Cortex of kidney (tissue), 1 donor: ENCODE measurements around the gene PALLD.

Source experiments
- DNase-seq: peaks from one replicate; lab custom pipeline; 2025; lab: John Stamatoyannopoulos, UW

The PALLD gene

DNA sequence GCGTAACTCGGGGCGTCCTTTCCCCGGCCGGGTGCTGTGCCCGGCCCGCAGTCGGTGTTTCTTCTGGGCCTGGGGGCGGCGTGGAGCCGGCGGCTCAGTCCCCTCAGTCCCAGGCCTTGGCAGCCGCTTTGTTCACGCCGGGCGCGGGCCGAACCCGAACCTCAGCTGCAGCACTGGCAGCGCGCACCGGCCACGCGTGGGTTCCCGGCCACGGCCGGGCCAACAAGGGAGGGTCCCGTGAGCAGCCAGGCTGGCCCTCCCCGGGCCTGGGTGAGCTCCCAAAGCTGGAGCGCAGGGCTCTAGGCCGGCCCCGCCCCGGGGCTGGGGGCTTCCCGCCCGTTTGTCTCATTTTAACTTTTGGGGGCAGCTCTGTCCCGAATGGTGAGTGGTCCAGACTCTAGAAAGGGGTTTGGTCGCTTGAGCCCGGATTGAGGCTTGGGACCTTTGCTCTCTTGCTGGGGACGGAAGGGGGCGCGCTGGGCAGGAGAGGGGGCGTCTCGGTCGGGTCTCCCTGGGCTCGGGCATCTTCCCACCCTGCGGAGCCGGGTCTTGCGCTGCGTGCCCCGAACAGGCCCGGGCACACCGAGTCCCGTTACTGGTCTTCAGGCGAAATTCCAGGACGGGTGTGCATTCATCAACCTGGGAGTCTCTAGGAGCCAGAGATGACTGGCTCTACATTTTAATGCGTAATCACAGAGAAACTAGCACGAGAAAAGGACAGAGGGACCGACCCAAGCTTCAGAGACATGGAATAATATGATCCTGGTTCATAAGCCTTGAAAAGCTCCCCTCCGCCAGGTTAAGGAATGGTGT, 336.1 kb downstream of the PALLD start:
- DNase-seq = no peak

DNA sequence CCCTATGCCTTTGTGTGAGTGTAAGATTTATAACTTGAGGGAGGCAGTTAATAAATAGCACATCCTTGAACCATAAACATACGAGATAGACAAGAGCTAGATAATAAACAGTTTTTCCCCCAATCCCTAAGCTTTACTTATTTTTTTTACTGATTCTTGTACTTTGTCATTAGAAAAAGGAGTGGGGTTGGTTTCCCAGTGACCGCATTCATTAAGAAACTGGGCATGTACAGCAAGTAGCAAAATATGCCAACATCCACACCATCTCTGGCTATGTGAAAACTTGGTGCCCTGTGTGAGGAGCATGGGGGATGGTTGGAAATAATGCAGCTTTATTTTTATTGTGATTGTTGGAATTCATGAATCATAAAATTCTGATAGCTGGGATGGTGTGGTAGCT, 337.0 kb downstream of the PALLD start:
- no peak for DNase-seq

DNA sequence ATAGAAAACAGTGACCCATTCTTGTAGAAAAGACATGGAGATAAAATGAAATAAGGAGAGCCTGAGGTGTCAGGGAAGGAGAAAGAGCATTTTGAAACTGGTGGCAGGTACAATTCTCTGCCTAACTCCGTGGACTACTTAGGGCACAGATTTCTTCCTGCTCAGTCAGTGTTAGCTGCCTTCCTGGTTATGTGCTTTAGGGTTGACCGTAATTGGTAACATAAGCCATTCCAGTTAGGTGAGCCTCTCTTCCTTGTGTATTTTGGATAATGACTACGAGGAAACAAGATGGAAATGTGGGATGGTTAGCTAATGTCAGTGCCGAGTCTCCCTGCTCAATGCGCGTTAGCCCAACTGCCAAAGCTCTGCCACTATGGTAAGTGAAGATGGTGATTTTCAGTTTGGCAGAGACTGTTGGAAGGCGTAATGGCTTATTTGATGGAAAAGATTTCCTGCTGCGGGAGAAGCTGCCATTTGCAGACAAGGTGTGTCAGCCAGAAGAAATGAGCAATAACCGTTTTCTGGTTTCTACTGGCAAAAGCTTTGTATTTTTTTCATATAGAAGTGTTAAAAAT, 339.1 kb downstream of the PALLD start:
- DNase-seq = no peak

DNA sequence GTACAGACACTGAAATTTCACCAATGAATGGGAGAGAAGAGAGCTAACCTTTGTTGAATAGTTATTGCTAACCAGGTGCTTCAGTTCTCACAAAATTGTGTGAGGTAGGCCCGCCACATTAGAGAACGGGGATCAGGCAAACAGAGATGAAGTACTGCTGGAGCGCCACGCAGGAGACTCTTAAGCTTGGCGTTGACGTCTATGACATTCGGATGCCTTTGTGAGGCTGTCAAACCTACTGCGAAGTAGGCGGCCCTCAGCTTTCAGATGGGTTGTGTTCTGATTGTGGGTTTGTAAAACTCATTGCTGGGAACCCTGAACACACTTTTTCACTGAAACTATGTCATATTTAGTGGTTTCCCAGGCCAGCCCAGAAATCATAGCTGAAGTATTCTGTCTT, 339.6 kb downstream of the PALLD start:
- DNase-seq = no peak

DNA sequence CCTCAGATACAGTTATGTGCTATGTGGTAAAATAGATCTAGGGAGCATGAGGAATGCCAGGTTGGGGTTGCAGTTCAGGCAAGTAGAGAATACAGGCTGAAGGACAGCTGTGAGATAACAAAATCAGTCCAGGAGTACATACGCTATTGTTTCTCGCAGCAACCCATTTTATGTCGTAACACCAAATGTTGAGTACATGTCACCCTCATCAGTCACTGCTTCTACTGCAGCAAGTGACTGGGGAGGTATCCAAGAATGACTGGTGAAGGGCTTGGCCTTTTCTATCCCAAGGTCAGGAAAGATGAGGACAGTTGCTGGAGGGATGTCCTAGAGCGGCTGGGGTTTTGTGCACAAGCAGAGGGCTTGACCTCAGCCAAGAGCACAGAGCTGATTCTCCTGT, 341.1 kb downstream of the PALLD start:
- DNase-seq = no peak

DNA sequence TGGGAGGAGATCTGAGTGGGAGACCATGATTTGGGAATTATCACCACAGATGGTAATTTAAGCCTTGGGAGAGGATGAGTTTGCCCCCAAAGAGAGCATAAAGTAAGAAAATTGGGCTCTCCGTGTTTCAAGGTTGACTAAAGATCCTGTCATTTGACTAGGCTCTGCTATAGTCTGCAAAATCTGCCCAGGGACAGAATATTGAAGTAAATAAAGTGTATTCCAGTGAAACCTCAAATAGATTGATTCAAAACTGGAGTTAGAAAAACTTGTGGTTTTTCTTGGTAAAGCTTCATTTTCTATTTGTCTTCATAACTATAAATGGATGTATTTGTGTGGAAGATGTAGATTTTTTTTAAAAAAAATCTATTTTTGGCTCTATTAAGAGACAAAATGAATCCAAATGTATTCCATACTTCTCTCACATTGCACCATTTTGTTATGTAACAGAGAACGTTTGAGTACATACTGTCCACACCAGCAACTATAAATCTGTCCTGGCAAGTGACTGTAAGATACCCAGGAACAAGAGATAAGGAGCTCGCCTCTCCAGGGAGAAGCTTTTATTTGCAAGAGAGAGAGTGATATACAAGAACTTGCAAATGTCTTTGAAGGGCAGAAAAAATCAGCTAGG, 343.0 kb downstream of the PALLD start:
- no peak for DNase-seq

DNA sequence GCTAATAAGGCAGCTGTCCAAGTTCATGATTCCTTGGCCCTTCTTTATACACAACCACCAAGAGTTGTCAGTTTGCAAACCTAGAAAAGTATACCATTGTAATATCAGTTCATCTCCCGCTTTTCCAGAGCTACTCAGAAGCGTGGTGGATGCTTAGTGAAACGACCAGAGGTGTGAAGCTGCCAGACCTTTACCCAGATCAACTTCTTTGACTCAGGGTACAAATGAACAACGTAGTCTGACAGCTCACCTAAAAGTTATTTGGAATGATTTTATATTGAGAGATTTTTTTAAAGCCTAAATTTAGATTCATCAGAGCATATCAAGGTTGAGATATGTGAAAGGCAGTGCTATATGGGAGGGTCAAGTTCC, 343.5 kb downstream of the PALLD start:
- no peak for DNase-seq

DNA sequence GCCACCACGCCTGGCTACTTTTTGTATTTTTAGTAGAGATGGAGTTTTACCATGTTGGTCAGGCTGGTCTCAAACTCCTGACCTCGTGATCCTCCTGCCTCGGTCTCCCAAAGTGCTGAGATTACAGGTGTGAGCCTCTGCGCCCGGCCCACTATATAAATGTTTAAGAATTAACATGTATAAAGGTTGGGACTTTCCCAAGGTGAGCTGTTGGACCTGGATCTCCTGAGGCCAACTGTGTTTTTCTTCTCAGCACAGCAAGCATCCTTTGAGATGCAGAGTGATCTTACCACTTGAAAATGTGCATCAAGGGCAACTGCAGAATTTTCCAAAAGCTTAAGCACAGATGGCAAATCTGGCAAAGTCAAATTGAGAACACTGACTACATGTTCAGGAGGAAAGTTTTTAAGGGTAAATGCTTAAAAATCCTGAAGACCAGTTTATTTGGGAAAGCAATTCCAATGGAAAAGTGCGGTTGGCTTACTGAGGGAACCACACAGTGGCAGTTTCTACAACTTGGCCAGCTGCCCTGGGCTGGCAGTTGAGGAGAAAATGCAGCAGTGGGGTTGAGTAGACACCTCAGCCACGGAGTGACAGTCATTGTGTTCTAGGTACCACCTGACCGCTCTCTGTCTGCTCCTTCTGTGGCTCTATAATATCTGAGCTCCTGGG, 344.3 kb downstream of the PALLD start:
- no peak for DNase-seq

DNA sequence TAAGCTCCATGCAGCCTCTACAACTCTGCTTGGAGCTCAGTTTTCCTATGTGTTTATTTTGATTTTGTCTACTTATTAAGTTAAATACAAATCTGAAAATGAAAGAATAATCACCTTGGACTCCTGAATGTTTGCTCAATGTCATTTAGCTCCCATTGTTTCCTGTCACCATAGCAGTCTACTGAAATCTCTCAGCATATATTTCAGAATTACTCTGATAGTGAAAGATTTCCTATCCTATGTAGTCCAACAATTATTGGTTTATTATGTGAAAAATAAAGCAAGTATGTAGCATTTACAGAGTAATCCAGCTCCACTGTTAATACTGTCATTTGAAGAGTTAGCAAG, 344.8 kb downstream of the PALLD start:
- no peak for DNase-seq

DNA sequence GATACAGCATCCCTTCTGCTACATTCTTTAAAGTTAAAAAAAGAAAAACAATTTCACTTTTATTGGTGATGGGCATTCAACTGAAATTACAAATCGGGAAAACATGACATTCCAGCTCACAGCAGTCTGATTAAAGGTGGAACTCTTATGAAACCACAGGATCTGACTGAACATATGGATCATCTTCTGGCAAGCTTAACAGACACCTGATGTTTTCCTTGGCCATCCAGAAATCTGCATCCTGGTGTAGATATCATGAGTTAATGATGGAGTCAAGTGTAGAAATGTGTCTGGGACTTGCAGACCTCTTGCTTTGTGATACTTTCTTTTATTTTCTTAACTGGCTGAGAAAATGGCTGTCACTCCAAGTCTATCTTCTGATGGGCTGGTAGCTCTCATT, 345.3 kb downstream of the PALLD start:
- DNase-seq = no peak

DNA sequence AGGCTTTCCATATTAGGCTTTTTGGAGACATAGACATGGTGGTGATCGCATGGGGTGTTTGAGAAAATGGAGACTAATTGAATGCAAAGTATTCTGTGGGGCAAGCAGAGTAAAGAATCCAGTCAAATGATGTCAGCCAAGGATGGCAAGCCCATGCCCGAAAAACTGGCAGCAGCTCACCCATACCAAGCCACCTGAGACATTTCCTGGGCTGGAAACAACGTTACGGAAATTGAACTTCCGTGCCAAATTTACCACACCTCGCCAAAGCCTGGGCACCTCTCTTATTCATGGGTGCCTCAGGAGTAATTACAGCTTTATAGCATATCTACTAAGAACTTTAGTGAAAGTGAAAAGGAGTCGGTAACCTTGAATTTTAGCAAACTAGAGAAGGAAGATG, 346.8 kb downstream of the PALLD start:
- no peak for DNase-seq

DNA sequence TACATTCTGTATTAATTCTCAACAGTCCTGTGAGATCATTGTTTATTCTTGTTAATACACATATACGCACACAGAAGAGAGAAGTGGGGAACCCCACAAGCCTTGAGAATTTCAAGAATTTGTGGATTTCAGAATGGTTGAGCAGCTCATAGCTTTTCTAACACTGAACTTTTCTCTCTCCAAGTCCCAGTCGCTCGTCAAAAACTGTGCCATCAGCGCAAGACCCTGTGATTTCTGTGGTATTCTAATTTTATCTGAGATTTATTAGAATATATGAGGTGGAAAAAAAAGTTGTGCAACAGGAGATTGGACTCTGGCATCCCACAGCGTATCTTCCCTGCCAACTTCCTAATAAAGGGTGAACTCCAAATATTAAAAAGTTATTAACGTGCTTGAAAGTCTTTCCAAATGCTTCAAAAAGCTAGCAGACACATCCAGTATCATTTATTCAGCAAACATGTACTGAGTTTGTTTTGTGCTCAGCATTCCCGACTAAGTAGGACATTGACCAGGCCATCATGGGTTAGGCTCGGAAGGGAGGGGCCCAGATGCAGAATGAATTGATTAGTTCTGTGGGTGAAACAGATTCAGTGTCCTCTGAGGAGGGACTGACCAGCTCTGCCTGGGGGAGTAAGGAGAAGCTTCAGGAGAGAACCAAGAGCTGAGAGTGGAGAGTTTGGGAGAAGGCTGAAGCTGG, 347.6 kb downstream of the PALLD start:
- DNase-seq = no peak

DNA sequence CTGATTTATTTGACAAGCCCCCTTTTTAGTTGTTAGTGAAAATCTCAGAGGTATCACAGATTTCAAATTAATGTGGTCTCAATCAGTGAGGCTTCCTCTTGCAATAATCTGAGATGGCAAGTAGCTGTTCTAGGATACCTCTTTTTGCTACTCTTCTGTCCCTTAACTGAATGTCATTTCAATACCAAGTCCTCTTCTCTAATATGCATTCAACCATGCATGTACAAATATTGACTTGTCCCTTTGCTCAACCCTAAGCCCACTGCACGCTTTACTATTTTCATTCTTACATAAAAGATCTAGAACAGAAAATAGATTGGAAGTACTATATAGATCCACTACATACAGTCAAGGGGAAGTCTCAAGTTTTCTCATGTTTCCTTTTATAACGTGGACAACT, 349.0 kb downstream of the PALLD start:
- no peak for DNase-seq

DNA sequence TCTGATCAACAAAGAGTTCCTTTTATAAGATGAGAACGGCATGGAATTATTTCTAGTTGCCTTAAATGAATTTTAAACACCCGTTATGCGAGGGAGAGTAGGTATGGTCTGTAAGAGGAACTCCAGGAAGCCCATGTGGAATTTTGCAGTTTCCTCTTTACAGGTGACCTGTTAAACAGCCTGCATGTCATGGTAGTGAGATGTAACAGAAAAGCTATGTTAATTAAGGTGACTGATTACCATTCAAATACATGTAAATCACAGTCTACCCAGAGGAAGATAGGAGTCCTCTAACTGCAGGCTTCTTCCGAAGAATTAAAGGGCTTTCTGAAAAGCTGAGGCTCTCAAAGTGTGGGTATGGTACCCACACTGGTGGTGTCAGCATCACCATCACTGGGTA, 349.6 kb downstream of the PALLD start:
- no peak for DNase-seq

DNA sequence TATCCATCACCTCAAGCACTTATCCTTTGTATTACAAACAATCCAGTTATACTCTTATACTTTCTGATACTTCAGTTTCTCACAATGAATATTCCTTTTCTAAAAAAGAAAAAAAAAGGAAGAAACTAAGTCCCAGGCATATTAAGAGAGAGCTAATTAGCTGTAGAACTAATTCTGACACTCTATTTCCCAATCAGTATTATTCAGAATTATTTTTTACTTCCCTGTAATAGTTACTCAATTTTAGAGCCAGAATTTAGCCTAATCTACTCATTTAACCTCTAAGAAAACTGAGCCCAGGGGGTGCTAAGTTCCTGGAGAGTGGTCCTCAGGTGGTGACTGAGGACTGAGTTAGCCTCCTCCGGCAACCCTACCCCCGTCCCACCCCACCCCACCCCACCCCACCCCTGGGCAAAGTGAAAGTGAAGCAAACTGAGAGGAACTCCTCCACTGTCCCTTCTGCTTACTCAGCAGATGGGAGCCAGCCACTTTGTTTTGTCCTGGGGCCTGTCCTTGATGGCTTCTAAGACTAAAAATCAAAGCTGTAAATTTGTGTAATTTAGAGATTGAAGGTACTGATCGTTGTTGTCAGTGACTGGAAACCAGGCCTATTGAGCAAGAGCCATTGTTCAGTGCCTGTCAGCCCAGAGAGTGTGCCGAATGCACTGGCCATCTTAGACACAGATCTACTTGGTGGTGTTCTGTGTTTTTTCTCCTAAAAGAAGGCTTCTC, 351.1 kb downstream of the PALLD start:
- DNase-seq = no peak

DNA sequence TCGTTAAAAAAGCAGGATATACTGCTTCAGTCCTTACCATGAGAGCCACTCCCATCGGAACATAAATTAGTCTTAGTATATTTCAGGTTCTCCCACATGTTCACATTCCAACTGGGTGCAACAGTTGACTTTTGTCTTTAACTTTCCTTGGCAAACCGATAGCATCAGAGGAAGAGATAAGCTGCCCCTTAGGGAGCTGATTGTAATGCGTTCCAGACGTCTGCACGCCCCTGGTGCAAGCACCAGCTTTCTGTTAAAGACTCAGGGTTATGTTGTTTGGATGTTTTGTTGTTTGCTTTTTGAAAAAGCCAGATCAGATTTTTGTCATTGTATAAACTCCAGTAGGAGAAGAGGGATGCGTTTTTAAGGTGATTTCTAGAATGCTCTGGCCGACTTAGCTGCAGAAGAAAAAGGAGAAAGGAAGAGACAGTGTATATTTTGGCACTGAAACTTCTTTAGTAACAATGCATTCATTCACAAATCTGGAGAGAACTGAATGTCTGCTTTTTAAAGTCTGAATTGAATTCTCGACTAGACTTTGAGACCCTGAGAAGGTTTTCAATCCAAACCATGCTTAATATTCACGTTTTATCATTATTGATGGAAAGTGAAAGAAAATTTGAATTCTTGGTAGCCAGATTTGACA, 352.3 kb downstream of the PALLD start:
- no peak for DNase-seq

DNA sequence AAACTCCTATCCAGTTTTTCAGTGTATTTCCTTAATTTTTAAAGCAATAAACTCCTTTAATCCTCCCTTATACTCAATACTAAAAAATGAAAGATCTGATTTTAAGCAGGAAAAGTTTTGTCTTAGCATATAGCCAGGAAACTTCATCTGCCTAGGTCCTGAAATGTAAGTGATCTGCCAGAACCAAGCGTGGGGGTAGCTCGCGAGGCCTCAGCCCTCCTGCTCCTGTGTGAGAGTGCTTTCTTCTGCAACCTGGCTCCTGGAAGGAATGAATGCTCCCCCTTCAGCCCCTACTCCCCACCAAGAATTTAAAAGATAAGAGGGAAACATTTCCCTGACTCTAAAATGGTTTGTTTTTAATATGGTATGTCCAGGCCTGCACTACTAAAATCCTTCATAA, 353.1 kb downstream of the PALLD start:
- no peak for DNase-seq

DNA sequence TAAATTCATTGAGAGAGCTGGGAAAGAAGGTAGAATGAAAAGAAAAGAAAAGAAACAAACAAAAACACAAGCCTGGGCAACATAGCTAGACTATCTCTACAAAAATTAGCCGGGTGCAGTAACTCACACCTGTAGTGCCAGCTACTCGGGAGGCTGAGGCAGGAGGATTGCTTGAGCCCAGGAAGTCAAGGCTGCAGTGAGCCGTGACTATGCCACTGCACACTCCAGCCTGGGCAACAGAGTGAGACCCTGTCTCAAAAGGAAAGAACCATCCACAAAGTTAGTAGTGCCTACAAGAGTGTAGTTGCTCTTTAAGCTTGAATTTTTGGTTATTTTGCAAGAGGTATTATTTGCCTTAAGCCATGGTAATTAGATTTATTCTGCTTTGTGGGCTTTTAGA, 355.5 kb downstream of the PALLD start:
- DNase-seq = no peak

DNA sequence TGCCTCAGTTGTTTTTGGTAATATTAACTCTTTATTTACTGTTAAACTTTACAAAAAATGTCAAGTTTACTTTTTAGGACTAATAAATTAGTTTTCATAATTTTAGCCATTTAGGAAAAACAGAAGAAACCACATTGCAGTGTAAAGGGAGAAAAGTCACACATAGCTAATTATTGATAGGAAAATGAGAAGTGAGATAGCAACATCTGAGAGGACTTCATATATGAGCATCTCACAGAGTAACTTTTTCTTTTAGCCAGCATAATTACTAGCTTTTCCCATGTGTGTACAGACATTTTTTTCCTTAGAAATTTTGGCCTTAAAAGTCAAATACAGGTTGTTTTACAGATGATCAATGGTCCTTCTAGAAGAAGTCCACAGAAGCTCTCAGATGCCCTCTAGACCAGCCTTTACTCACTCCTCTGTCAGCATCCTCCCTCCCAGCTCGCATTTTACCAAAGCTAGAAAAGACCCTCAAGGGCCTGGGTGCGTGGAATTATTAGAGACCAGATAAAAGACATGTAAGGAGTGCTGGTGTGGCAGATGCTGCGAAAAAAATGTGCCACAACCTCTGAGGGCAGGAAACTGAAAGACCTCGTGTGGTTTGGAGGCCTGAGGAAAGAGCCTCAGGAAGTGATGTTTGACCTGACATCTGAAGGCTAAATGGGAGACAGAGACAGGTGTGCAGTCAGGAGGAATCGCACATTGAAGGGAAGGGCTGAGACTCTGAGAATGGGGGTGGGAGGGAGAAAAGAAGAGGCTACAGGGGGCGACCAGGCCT, 356.3 kb downstream of the PALLD start:
- DNase-seq = no peak

DNA sequence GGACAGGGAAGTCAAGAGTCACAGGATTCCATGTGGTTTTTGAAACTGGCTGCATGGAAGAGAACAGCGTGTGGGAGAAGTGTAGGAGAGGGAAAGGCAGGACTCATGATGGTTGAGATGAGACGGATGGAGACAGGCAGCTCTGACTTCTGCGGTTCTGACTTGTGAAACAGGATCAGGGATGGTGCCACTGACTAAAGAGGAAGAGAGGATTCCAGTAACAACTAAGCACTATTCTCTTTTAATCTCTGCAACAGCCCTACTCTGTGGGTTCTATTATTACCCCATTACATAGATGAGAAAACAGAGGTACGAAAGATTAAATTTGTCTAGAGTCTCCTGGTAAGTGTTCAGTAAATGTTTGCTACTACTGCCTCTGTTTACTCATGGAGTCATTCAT, 356.9 kb downstream of the PALLD start:
- DNase-seq = no peak
